Iris pigment epithelial cell (primary cell): ENCODE results near the gene CCDC73.
"Not testable (repeated sequence)": the region's sequence is repeated elsewhere in the genome, so short reads cannot be mapped to it uniquely, and the experiment has no call there.

Source experiments
- DNase-seq: peaks from one replicate; pipeline ENCODE4 v3.0.0-alpha.2; 2011; ENCODE audit warnings: low read depth

Gene CCDC73

DNA sequence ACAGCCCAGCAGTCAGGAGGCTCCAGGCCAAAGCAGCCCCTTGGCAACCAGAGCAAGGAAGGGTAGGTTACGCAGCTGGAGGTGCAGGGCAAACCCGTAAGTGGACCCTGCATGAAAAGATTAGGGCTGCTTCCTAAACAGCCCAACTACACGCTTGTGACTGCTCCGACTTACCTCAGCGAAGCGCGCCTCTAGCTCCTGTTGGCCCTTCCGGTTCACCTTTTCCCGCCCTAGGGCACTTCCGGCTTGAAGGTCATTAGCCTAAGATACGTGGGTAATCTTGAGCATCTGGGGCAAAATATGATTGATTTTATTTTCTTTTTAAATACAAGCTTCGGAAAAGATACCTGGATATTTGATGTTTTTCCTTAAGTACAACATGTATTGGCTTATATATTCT is at the start of gene CCDC73:
CCDC73 (minus strand) TSS at position 224 of the 400 bp plus-strand sequence. CDS start 34,419 bp downstream, outside the sequence.
- no peak for DNase-seq

- DNase-seq: no peak
These were observed 49.1 kb upstream of the CCDC73 start for GRCh38 chr11:32843544-32843943.

DNA sequence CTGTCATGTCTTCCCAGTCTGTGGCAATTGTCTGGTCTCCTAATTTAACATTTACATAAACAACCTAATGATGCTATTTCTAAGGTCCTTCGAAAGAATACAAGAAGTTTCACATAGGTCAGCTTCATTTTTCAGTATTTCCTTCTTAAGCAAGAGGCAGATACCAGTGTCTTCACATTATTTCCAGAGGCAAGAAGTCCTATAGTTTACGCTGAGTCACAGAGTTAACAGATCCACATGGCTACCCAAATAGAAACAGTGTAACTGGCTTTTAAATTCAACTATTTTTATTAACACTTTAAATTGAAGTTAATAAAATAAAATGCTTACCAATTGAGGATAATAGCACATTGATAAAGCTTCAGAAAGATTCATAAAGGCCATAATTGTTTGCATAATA is 46.1 kb upstream of the CCDC73 start:
- DNase-seq: no peak

DNA sequence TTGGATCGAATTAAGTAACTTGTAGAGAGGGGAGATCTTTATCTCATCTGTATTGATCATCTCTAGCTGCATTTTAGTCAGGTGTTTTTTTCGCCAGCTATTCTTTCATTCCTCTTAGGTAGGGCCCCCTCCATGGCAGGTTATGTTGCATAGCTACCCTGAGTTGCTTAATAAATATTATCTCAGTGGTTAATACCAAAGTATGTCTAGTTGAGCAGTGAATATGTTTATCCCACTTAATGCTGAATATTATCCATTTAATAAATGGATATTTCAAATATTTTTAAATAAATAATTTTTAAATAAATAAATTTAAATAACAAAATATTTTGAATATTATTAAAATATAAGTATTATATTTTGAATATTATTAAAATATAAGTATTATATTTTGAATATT is 44.8 kb upstream of the CCDC73 start:
- no peak for DNase-seq

- DNase-seq: peak; percentile 66
These were observed 44.2 kb upstream of the CCDC73 start for GRCh38 chr11:32838505-32839274.

DNA sequence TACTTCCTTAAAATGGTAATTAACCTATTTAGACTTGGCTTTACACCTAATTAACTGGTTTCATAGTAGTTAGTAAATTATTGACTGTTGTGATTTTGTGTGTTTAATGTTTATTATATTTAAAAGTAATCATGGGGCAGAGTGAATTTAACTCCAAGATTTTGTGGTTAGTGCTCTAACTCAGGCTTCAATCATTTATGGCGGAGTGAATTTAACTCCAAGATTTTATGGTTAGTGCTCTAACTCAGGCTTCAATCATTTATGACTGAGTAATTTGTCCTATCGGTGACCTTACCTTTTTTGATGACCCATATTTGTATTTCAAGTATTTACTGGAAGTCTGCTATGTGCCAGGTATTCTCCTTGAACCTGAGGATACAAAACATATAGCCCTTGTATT is 42.5 kb upstream of the CCDC73 start:
- DNase-seq: no peak

DNA sequence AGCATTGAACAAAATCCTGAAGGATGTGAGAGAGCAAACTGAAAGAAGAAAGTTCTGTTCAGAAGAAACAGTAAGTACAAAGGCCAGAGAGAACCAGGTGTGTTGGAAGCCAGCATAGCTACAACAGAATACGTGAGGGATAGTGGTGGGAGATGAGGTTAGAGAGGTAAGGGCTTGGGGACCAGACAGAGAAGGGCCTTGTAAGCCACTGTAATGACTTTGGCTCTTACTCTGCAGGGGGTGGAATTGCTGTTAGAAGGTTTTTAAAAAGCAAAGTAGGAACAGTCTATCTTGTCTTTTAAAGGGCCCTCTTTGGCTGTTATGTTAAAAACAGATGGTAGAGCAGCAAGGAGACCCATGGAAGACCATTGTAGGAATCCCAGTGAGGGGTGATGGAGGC is 39.5 kb upstream of the CCDC73 start:
- no peak for DNase-seq

GRCh38 chr11:32831221-32831620 is 36.8 kb upstream of the CCDC73 start:
- no peak for DNase-seq

DNA sequence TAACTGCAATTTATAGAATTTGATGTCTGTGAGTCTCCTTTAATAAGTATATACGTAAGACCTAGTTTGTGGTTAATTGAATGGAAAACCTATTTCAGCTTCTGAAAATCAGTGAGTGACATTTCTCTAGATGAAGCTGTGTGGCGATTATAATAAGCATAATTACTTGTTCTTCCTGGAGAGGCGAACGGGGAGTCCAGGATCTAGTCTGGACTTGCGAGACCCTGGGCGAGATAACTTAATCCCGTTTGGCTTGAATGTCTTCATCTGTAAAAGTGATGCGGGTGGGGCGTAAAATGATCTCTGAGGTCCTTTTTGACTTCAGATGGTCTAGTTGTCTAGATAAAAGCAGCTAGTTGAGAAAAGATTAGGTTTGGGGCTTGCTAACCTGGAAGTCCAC is 36.3 kb upstream of the CCDC73 start:
- no peak for DNase-seq

DNA sequence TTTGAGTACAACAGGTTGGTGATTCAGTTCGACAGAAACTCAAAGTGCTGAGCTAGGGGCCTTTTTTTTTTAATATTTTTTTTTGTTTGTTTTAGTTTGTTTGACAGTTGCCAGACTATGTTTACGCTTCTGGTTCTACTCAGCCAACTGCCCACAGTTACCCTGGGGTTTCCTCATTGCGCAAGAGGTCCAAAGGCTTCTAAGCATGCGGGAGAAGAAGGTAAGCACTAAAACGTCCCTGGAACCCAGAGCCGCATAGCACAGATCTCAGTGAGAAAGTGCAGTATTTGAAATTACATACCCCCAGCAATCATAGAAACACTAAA is 35.9 kb upstream of the CCDC73 start:
- DNase-seq: peak; percentile 6

- DNase-seq: peak; percentile 26
These were observed 35.4 kb upstream of the CCDC73 start, which contains the start of gene PRRG4 for GRCh38 chr11:32829680-32830412. Gene PRRG4, plus strand, starts transcription at chr11:32829927. Its CDS starts 603 bp downstream, at chr11:32830530.

- DNase-seq: peak; percentile 6
These were observed 34.8 kb upstream of the CCDC73 start for GRCh38 chr11:32829157-32829679.

GRCh38 chr11:32827276-32827675 is 32.8 kb upstream of the CCDC73 start:
- no peak for DNase-seq

DNA sequence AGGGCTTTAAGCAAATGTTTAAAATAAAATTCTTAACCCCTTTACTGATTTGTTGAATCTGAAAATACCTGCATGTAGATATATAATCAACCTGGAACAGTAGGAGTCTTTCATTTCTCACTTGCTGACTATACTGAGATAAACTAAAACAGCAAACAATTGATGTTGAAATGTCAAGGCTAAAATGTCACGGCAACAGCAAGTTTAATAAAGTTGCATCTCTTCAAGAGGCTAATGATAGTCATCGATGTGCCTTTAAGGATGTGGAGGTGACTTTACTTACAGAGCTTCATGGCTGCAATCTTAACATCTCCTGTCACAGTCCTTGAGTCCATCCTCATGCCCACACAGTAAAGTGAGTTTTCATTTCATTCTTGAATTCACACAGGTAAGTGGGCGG is 31.7 kb upstream of the CCDC73 start:
- no peak for DNase-seq

DNA sequence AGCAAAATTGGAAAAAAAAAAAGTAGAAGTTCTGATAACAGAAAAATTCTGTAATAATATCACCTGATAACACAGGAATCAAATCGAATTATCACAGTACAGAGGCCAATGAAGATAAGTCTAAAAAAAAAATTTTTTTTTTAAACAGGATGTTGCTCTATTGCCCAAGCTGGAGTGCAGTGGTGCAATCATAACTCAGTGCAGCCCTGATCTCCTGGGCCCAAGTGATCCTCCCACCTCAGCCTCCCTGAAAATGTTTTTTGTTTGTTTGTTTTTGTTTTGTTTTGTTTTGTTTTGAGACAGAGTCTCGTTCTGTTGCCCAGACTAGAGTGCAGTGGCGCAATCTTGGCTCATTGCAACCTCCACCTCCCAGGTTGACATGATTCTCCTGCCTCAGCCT is 29.2 kb upstream of the CCDC73 start:
- not testable (repeated sequence) for DNase-seq

- no peak for DNase-seq
These were observed 27.6 kb upstream of the CCDC73 start for GRCh38 chr11:32821917-32822560.

GRCh38 chr11:32821517-32821916 is 27.1 kb upstream of the CCDC73 start:
- peak; percentile 4 for DNase-seq

GRCh38 chr11:32820497-32820896 is 26.0 kb upstream of the CCDC73 start:
- no peak for DNase-seq

- DNase-seq: no peak
These were observed 24.7 kb upstream of the CCDC73 start for GRCh38 chr11:32819187-32819586.

- no peak for DNase-seq
These were observed 23.4 kb upstream of the CCDC73 start for GRCh38 chr11:32817852-32818183.

GRCh38 chr11:32817181-32817851 is 22.9 kb upstream of the CCDC73 start:
- DNase-seq: no peak

DNA sequence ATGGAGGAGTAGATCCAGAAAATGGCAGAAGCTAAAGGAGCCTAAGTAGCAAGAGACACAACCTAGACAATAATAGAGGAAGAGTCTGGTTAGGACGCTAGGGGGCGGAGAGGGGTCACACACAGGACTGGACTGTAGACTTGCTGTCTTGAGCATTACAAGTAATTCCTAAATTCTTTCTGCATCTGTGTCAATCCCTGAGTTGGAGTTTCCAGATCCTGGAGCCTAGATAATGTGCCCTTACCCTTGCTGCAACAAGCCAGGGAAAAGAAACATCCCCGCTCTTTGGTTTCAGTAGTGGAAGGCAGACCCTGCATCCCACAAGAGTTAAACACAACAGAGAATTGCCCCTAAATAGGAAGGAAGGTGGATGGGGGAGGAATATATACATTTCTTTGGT is 14.9 kb upstream of the CCDC73 start:
- DNase-seq: peak; percentile 79
